H1 (cell line): Measurements from ENCODE around the gene MIB1. TPM values are rescaled to one million over a fixed set of nuclear protein-coding genes. Genes with fewer than 3 reads are reported as not detected.

Experiments used
- ASH2L ChIP-seq: fragments of 200-600, 300-600 bp; sonication (generic); IDR thresholded peaks from one replicate; pipeline ENCODE4 v1.7.1; 2017; ENCODE audit warnings: low read length
- CREB1 ChIP-seq: IDR thresholded peaks from 2 replicates; pipeline ENCODE4 v1.6.1; 2012; ENCODE audit warnings: inconsistent platforms
- GABPA ChIP-seq: IDR thresholded peaks from 2 replicates; pipeline ENCODE4 v1.6.1; 2011; ENCODE audit warnings: mild to moderate bottlenecking, low read length, moderate library complexity, borderline replicate concordance; ENCODE audit not compliant: insufficient read depth
- HDAC2 ChIP-seq, 2 experiments: fragments of 300-600 bp in 1 of 2; sonication (generic) in 1 of 2; IDR thresholded peaks; 2 replicates each; pipeline ENCODE4 v1.6.1; 2011 to 2012; ENCODE audit warnings: low read depth in 2 of 2, low read length in 2 of 2, mild to moderate bottlenecking in 2 of 2, moderate library complexity in 2 of 2, borderline replicate concordance in 1 of 2, inconsistent platforms in 1 of 2
- HDAC6 ChIP-seq: IDR thresholded peaks from one replicate; pipeline ENCODE4 v1.7.1; 2012; ENCODE audit warnings: low read depth, mild to moderate bottlenecking, inconsistent platforms, low read length, moderate library complexity
- KDM4A ChIP-seq: IDR thresholded peaks from one replicate; pipeline ENCODE4 v1.7.1; 2012; ENCODE audit warnings: low read depth, mild to moderate bottlenecking, moderate library complexity, low read length, inconsistent platforms; ENCODE audit not compliant: severe bottlenecking
- PHF8 ChIP-seq: fragments of 200-600 bp; sonication (generic); conservative IDR thresholded peaks from 2 replicates; pipeline ENCODE4 v1.7.1; 2012; ENCODE audit warnings: low read depth, mild to moderate bottlenecking, inconsistent platforms, low read length, moderate library complexity
- TAF1 ChIP-seq: IDR thresholded peaks from 2 replicates; pipeline ENCODE4 v1.6.1; 2011; ENCODE audit warnings: mild to moderate bottlenecking, low read depth, low read length
- polyA plus RNA-seq, 7 experiments: library from polyadenylated mRNA; depleted of rRNA in 3 of 7; stranded (reverse) in 5 of 7; unstranded in 2 of 7; fragments of >200 nt in 5 of 7; fragments of 200-250 nt in 2 of 7; gene quantifications; 1 replicate in 5 of 7; 2 replicates in 1 of 7; 4 replicates in 1 of 7; pipeline versions ENCODE4 v1.2.1 to v1.2.3, GENCODE V29; 2011 to 2013; ENCODE audit warnings: missing spikeins in 2 of 7, mixed read lengths in 2 of 7
- total RNA-seq: library from RNA; stranded (reverse); fragmentation: NEBNext Ultra II Directional; extraction: Animal tissue kit (Norgen Biotek cat#: 25700); gene quantifications from 2 replicates; pipeline ENCODE4 v1.2.1, GENCODE V29; 2021
- TF ChIP-seq, protein P1 (sequence below): fragments of 300-600 bp; sonication (generic); IDR thresholded peaks from 2 replicates; pipeline ENCODE4 v1.7.1; 2012; ENCODE audit warnings: low read length, moderate library complexity, mild to moderate bottlenecking, inconsistent platforms; ENCODE audit not compliant: insufficient replicate concordance

MIB1 gene
- total and polyA plus RNA-seq, 2 of the 8 experiments (the other 6 are each of a cell fraction or from before 2014, with no cell fraction given), result 8.2 to 60.3 TPM

DNA sequence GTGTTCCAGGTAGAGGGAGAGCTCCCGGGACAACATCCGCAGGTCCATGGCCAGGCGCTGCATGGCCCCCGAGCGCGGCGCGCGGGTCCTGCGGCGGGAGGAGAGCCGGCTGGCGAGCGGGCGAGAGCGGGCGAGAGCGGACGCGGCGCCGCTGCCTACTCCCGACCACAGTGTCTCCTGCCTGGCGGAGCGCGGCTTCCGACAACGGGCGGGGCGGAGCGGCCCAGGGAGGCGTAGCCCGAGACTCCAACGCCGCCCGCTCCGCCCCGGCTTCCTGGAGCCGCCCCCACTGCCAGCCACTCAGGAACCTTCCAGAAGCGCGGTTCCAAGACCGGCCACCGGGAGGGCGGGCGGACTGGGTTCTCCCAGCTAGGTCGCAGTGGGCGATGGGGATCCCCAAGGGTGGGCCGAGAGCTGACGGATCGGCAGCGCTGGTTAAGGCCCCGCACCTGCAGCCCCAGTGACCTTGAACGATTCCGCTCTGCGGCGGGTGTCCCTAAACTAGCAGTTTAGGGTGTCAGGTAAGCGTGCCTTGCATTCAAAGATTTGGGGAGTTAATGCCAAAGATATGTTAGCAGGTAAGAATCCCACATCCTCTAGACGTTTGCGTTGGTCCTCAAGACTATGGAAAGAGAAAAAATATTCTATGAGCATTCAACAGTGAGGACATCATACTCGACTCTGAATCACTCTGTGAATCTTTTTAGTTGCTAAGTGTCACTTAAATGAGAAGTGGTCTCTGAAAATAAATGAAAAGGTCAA lies 35.8 kb upstream of the MIB1 start, which contains the start of gene ABHD3 (continued):
- TF ChIP-seq HDAC2 (IDR thresholded peaks at IDR 0.05; ENCODE audit: borderline replicate concordance in 1 of 2, low read depth in 2 of 2, low read length in 2 of 2) (peak in 1 of 2 experiments; percentile 39; a peak in 1 of 4 replicates), HDAC6 (no peak), KDM4A (peak; percentile 25), ASH2L (peak; percentile 40), CREB1 (no peak), PHF8 (peak; percentile 89; the same call in 1 of the 2 replicates), GABPA (no peak), TAF1 (peak; percentile 93)
- TF ChIP-seq, protein P1, sequence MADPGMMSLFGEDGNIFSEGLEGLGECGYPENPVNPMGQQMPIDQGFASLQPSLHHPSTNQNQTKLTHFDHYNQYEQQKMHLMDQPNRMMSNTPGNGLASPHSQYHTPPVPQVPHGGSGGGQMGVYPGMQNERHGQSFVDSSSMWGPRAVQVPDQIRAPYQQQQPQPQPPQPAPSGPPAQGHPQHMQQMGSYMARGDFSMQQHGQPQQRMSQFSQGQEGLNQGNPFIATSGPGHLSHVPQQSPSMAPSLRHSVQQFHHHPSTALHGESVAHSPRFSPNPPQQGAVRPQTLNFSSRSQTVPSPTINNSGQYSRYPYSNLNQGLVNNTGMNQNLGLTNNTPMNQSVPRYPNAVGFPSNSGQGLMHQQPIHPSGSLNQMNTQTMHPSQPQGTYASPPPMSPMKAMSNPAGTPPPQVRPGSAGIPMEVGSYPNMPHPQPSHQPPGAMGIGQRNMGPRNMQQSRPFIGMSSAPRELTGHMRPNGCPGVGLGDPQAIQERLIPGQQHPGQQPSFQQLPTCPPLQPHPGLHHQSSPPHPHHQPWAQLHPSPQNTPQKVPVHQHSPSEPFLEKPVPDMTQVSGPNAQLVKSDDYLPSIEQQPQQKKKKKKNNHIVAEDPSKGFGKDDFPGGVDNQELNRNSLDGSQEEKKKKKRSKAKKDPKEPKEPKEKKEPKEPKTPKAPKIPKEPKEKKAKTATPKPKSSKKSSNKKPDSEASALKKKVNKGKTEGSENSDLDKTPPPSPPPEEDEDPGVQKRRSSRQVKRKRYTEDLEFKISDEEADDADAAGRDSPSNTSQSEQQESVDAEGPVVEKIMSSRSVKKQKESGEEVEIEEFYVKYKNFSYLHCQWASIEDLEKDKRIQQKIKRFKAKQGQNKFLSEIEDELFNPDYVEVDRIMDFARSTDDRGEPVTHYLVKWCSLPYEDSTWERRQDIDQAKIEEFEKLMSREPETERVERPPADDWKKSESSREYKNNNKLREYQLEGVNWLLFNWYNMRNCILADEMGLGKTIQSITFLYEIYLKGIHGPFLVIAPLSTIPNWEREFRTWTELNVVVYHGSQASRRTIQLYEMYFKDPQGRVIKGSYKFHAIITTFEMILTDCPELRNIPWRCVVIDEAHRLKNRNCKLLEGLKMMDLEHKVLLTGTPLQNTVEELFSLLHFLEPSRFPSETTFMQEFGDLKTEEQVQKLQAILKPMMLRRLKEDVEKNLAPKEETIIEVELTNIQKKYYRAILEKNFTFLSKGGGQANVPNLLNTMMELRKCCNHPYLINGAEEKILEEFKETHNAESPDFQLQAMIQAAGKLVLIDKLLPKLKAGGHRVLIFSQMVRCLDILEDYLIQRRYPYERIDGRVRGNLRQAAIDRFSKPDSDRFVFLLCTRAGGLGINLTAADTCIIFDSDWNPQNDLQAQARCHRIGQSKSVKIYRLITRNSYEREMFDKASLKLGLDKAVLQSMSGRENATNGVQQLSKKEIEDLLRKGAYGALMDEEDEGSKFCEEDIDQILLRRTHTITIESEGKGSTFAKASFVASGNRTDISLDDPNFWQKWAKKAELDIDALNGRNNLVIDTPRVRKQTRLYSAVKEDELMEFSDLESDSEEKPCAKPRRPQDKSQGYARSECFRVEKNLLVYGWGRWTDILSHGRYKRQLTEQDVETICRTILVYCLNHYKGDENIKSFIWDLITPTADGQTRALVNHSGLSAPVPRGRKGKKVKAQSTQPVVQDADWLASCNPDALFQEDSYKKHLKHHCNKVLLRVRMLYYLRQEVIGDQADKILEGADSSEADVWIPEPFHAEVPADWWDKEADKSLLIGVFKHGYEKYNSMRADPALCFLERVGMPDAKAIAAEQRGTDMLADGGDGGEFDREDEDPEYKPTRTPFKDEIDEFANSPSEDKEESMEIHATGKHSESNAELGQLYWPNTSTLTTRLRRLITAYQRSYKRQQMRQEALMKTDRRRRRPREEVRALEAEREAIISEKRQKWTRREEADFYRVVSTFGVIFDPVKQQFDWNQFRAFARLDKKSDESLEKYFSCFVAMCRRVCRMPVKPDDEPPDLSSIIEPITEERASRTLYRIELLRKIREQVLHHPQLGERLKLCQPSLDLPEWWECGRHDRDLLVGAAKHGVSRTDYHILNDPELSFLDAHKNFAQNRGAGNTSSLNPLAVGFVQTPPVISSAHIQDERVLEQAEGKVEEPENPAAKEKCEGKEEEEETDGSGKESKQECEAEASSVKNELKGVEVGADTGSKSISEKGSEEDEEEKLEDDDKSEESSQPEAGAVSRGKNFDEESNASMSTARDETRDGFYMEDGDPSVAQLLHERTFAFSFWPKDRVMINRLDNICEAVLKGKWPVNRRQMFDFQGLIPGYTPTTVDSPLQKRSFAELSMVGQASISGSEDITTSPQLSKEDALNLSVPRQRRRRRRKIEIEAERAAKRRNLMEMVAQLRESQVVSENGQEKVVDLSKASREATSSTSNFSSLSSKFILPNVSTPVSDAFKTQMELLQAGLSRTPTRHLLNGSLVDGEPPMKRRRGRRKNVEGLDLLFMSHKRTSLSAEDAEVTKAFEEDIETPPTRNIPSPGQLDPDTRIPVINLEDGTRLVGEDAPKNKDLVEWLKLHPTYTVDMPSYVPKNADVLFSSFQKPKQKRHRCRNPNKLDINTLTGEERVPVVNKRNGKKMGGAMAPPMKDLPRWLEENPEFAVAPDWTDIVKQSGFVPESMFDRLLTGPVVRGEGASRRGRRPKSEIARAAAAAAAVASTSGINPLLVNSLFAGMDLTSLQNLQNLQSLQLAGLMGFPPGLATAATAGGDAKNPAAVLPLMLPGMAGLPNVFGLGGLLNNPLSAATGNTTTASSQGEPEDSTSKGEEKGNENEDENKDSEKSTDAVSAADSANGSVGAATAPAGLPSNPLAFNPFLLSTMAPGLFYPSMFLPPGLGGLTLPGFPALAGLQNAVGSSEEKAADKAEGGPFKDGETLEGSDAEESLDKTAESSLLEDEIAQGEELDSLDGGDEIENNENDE, result no peak
